Ishikawa (cell line): ENCODE measurements around the gene PAXX.
A peak's percentile ranks its signal among the peaks of the same experiment; 100 is the strongest.

Experiments used
- CEBPB ChIP-seq: IDR thresholded peaks from 2 replicates; pipeline ENCODE4 v1.6.1; 2012
- CREB1 ChIP-seq: IDR thresholded peaks from 2 replicates; pipeline ENCODE4 v1.6.1; 2012; ENCODE audit warnings: low read depth
- EGR1 ChIP-seq: IDR thresholded peaks from 2 replicates; pipeline ENCODE4 v1.6.1; 2012
- EP300 ChIP-seq: IDR thresholded peaks from 2 replicates; pipeline ENCODE4 v1.6.1; 2012; ENCODE audit warnings: borderline replicate concordance
- FOXM1 ChIP-seq: IDR thresholded peaks from 2 replicates; pipeline ENCODE4 v1.6.1; 2012; ENCODE audit warnings: low read depth, borderline replicate concordance
- MAX ChIP-seq: IDR thresholded peaks from 2 replicates; pipeline ENCODE4 v1.6.1; 2012
- NFIC ChIP-seq: IDR thresholded peaks from 2 replicates; pipeline ENCODE4 v1.6.1; 2012
- RAD21 ChIP-seq: IDR thresholded peaks from 2 replicates; pipeline ENCODE4 v1.6.1; 2012; ENCODE audit warnings: low read depth
- REST ChIP-seq: IDR thresholded peaks from 2 replicates; pipeline ENCODE4 v1.6.1; 2012; ENCODE audit warnings: low read depth, mild to moderate bottlenecking
- TAF1 ChIP-seq: IDR thresholded peaks from 2 replicates; pipeline ENCODE4 v1.6.1; 2012; ENCODE audit warnings: low read depth, mild to moderate bottlenecking
- TCF12 ChIP-seq: IDR thresholded peaks from 2 replicates; pipeline ENCODE4 v1.6.1; 2012; ENCODE audit warnings: low read depth
- TEAD4 ChIP-seq: IDR thresholded peaks from 2 replicates; pipeline ENCODE4 v1.6.1; 2012
- USF1 ChIP-seq: IDR thresholded peaks from 2 replicates; pipeline ENCODE4 v1.6.1; 2012
- YY1 ChIP-seq: IDR thresholded peaks from 2 replicates; pipeline ENCODE4 v1.6.1; 2012; ENCODE audit warnings: low read depth
- ZBTB7A ChIP-seq: IDR thresholded peaks from 2 replicates; pipeline ENCODE4 v1.6.1; 2012; ENCODE audit warnings: low read depth

PAXX gene

GRCh38 chr9:136975644-136976043 lies 16.6 kb upstream of the PAXX start:
- TF ChIP-seq REST: no peak
- TF ChIP-seq YY1: no peak
- no peak for TF ChIP-seq TCF12
- peak; percentile 24; the same call in 1 of the 2 replicates for TF ChIP-seq RAD21
- no peak for TF ChIP-seq EGR1
- no peak for TF ChIP-seq CREB1
- TF ChIP-seq NFIC: no peak

GRCh38 chr9:136977223-136977622 lies 15.0 kb upstream of the PAXX start, which contains the start of gene PTGDS:
Gene PTGDS (plus strand): TSS chr9:136977504. CDS start chr9:136977579, 75 bp downstream.
- TF ChIP-seq TEAD4: no peak
- no peak for TF ChIP-seq NFIC
- no peak for TF ChIP-seq TAF1
- no peak for TF ChIP-seq CREB1
- no peak for TF ChIP-seq EP300
- no peak for TF ChIP-seq MAX
- TF ChIP-seq USF1: no peak
- no peak for TF ChIP-seq FOXM1
- TF ChIP-seq REST: no peak
- TF ChIP-seq CEBPB: no peak
- no peak for TF ChIP-seq ZBTB7A
- TF ChIP-seq YY1: no peak

GRCh38 chr9:136977649-136978072 lies 14.6 kb upstream of the PAXX start:
- TF ChIP-seq REST (no peak), FOXM1 (no peak), TCF12 (no peak; the same call in 1 of the 2 replicates), YY1 (no peak)

GRCh38 chr9:136978073-136978864 lies 14.0 kb upstream of the PAXX start:
- TF ChIP-seq TCF12: no peak
- no peak for TF ChIP-seq EP300
- peak; percentile 58 for TF ChIP-seq TEAD4
- TF ChIP-seq TAF1: 0 out of 2 replicates have a peak, but pooled peaks have one; percentile 20
- no peak for TF ChIP-seq REST
- no peak for TF ChIP-seq USF1
- peak; percentile 86 for TF ChIP-seq ZBTB7A
- TF ChIP-seq MAX: peak; percentile 48; the same call in 1 of the 2 replicates
- no peak for TF ChIP-seq RAD21
- TF ChIP-seq CREB1: no peak
- no peak for TF ChIP-seq FOXM1
- no peak for TF ChIP-seq YY1
- TF ChIP-seq NFIC: no peak
- no peak for TF ChIP-seq CEBPB
- TF ChIP-seq EGR1: peak; percentile 85
